IMR-90 (cell line): ENCODE measurements around the gene KRT77. TPM values are rescaled to one million over a fixed set of nuclear protein-coding genes. Genes with fewer than 3 reads are reported as not detected.

Experiments used
- ATAC-seq: fragments of 200-7000 bp; cut with Tn5 transposase; 2 replicates; pipeline ENCODE4 v1.9.1; 2020; ENCODE audit warnings: low read depth, mild to moderate bottlenecking, moderate library complexity
- BruUV-seq: library from RNA; stranded (reverse); fragments of 400-500 nt; replicated peaks from 2 replicates; lab custom pipeline; 2021; lab: Mats Ljungman, UMichigan
- CTCF ChIA-PET: fragments of 300-600 bp; formaldehyde crosslinking; extraction: SDS; loops from one replicate; lab custom pipeline; 2021; ENCODE audit warnings: antibody characterized with exemption; lab: Yijun Ruan, JAX
- POLR2A ChIA-PET: fragments of 300-600 bp; sonication (Branson Sonifier 250); formaldehyde crosslinking; loops from one replicate; lab custom pipeline; 2022; ENCODE audit warnings: antibody characterized with exemption; ENCODE audit not compliant: unreplicated experiment; lab: Charles Lee
- DNase-seq: peaks from one replicate; pipeline ENCODE4 v3.0.0; 2013
- H2AFZ ChIP-seq: replicated peaks from 2 replicates; pipeline ENCODE3; 2013; ENCODE audit warnings: low read length, mild to moderate bottlenecking; ENCODE audit not compliant: poor library complexity
- H2AK5ac ChIP-seq: 2 replicates; pipeline ENCODE4 v1.6.1; 2013; ENCODE audit warnings: low read depth, low read length, inconsistent platforms
- H2AK9ac ChIP-seq: replicated peaks from 2 replicates; pipeline ENCODE3; 2013; ENCODE audit warnings: mild to moderate bottlenecking, low read depth, low read length, moderate library complexity; ENCODE audit not compliant: poor library complexity
- H2BK120ac ChIP-seq: 2 replicates; pipeline ENCODE4 v1.6.1; 2013; ENCODE audit warnings: low read depth, low read length, inconsistent platforms
- H2BK15ac ChIP-seq: 3 replicates; pipeline ENCODE4 v1.6.1; 2013; ENCODE audit warnings: low read depth, low read length, inconsistent platforms
- H2BK20ac ChIP-seq: 2 replicates; pipeline ENCODE4 v1.6.1; 2013; ENCODE audit warnings: low read depth, mild to moderate bottlenecking, inconsistent platforms, low read length, moderate library complexity
- H2BK5ac ChIP-seq: 2 replicates; pipeline ENCODE4 v1.6.1; 2013; ENCODE audit warnings: mild to moderate bottlenecking, low read depth, low read length, inconsistent platforms; ENCODE audit not compliant: poor library complexity, severe bottlenecking
- H3K14ac ChIP-seq: replicated peaks from 2 replicates; pipeline ENCODE4 v1.6.1; 2013; ENCODE audit warnings: low read depth, low read length, inconsistent platforms
- H3K18ac ChIP-seq: 2 replicates; pipeline ENCODE4 v1.6.1; 2013; ENCODE audit warnings: low read depth, low read length, control low read depth
- H3K23ac ChIP-seq: 2 replicates; pipeline ENCODE4 v1.6.1; 2013; ENCODE audit warnings: low read depth, low read length, inconsistent platforms
- H3K27ac ChIP-seq: 2 replicates; pipeline ENCODE4 v1.5.1; 2013; ENCODE audit warnings: mild to moderate bottlenecking, control low read depth, low read length; ENCODE audit not compliant: insufficient read depth
- H3K27me3 ChIP-seq: 2 replicates; pipeline ENCODE4 v1.6.1; 2013; ENCODE audit warnings: low read length; ENCODE audit not compliant: control insufficient read depth, insufficient read depth
- H3K36me3 ChIP-seq: 2 replicates; pipeline ENCODE4 v1.6.1; 2013; ENCODE audit warnings: low read length, mixed read lengths; ENCODE audit not compliant: control insufficient read depth, insufficient read depth
- H3K4ac ChIP-seq: 2 replicates; pipeline ENCODE4 v1.6.1; 2013; ENCODE audit warnings: low read depth, low read length, inconsistent platforms
- H3K4me1 ChIP-seq: 2 replicates; pipeline ENCODE4 v1.6.1; 2013; ENCODE audit warnings: low read length, mixed read lengths; ENCODE audit not compliant: control insufficient read depth, insufficient read depth
- H3K4me2 ChIP-seq: 2 replicates; pipeline ENCODE4 v1.6.1; 2013; ENCODE audit warnings: low read depth, mild to moderate bottlenecking, control low read depth, low read length, moderate library complexity
- H3K4me3 ChIP-seq: 2 replicates; pipeline ENCODE4 v1.5.1; 2013; ENCODE audit warnings: low read depth, mild to moderate bottlenecking, control low read depth, low read length, moderate library complexity; ENCODE audit not compliant: insufficient read depth
- H3K56ac ChIP-seq: 2 replicates; pipeline ENCODE4 v1.6.1; 2013; ENCODE audit warnings: low read length, inconsistent platforms; ENCODE audit not compliant: insufficient read depth; ENCODE audit errors: extremely low read depth
- H3K79me1 ChIP-seq, 2 experiments: 2 replicates each; pipeline ENCODE4 v1.6.1; 2013; ENCODE audit warnings: low read length in 2 of 2, inconsistent platforms in 1 of 2, low read depth in 1 of 2
- H3K9ac ChIP-seq: 2 replicates; pipeline ENCODE4 v1.6.1; 2013; ENCODE audit warnings: low read depth, low read length, control low read depth
- H3K9me1 ChIP-seq: 2 replicates; pipeline ENCODE4 v1.6.1; 2013; ENCODE audit warnings: low read length, inconsistent platforms; ENCODE audit not compliant: insufficient read depth
- H3K9me3 ChIP-seq: 2 replicates; pipeline ENCODE4 v1.6.1; 2013; ENCODE audit warnings: low read length; ENCODE audit not compliant: control insufficient read depth, insufficient read depth
- H4K20me1 ChIP-seq: 2 replicates; pipeline ENCODE4 v1.6.1; 2013; ENCODE audit warnings: low read length, inconsistent platforms; ENCODE audit not compliant: insufficient read depth
- H4K5ac ChIP-seq: 2 replicates; pipeline ENCODE4 v1.6.1; 2013; ENCODE audit warnings: mild to moderate bottlenecking, low read depth, low read length, control low read depth
- H4K8ac ChIP-seq, 2 experiments: 2 replicates each; pipeline ENCODE4 v1.6.1; 2013; ENCODE audit warnings: low read depth in 2 of 2, low read length in 2 of 2, control low read depth in 1 of 2, inconsistent platforms in 1 of 2
- H4K91ac ChIP-seq: 2 replicates; pipeline ENCODE4 v1.6.1; 2013; ENCODE audit warnings: low read depth, low read length, inconsistent platforms; ENCODE audit not compliant: insufficient read depth
- BHLHE40 ChIP-seq: fragments of 150-350 bp; IDR thresholded peaks from 2 replicates; pipeline ENCODE4 v1.6.1; 2016; ENCODE audit warnings: mild to moderate bottlenecking, low read depth, low read length
- CEBPB ChIP-seq: IDR thresholded peaks from 2 replicates; pipeline ENCODE4 v1.6.1; 2012; ENCODE audit warnings: low read depth, low read length, improper control_type of control experiment
- CHD1 ChIP-seq: IDR thresholded peaks from 2 replicates; pipeline ENCODE4 v1.6.1; 2012; ENCODE audit warnings: low read depth, low read length, improper control_type of control experiment
- FOS ChIP-seq: fragments of 150-350 bp; IDR thresholded peaks from 2 replicates; pipeline ENCODE4 v1.6.1; 2016; ENCODE audit warnings: low read depth, low read length
- MAZ ChIP-seq: IDR thresholded peaks from 2 replicates; pipeline ENCODE4 v1.6.1; 2012; ENCODE audit warnings: low read depth, mild to moderate bottlenecking, low read length, improper control_type of control experiment, moderate library complexity, borderline replicate concordance
- MXI1 ChIP-seq: IDR thresholded peaks from 2 replicates; pipeline ENCODE4 v1.6.1; 2012; ENCODE audit warnings: low read depth, mild to moderate bottlenecking, low read length, moderate library complexity, borderline replicate concordance
- NFE2L2 ChIP-seq: fragments of 150-350 bp; IDR thresholded peaks from 2 replicates; pipeline ENCODE4 v1.6.1; 2016; ENCODE audit warnings: low read depth, mild to moderate bottlenecking, low read length
- RAD21 ChIP-seq: IDR thresholded peaks from 2 replicates; pipeline ENCODE4 v1.6.1; 2012; ENCODE audit warnings: low read length, improper control_type of control experiment
- RCOR1 ChIP-seq: IDR thresholded peaks from 2 replicates; pipeline ENCODE4 v1.6.1; 2012; ENCODE audit warnings: mild to moderate bottlenecking, low read length, improper control_type of control experiment; ENCODE audit not compliant: insufficient replicate concordance
- RFX5 ChIP-seq: IDR thresholded peaks from 2 replicates; pipeline ENCODE4 v1.8.0; 2012; ENCODE audit warnings: low read depth, mild to moderate bottlenecking, low read length, moderate library complexity
- WGBS, 2 experiments: methylation state at CpG; one replicate each; pipeline versions ENCODE4 v1.1.5 to v1.1.7; 2013; ENCODE audit warnings: missing lambda C conversion rate in 2 of 2; ENCODE audit not compliant: insufficient read length in 1 of 2; ENCODE audit errors: extremely low coverage in 2 of 2; 5-methylcytosine and 5-hydroxymethylcytosine counted together
- dilution Hi-C: fragments of 300-500 bp; cut with HindIII; formaldehyde crosslinking; loops from one replicate; pipeline ENCODE4 v1.14.3; 2018; ENCODE audit warnings: low sequenced_read_pairs; ENCODE audit not compliant: unreplicated experiment
- in situ Hi-C: fragments of 300-500 bp; cut with MboI; formaldehyde crosslinking; loops from 3 replicates; pipeline ENCODE4 v1.14.3; 2019; ENCODE audit warnings: low sequenced_read_pairs, inconsistent platforms, mixed read lengths
- intact Hi-C: fragments of 100-400 bp; cut with micrococcal nuclease; formaldehyde crosslinking; loops from 2 replicates; pipeline ENCODE4 v1.10.0; 2022
- polyA plus RNA-seq, 3 experiments: library from polyadenylated mRNA; depleted of rRNA; stranded (reverse); fragments of >200 nt; gene quantifications; 2 replicates each; pipeline ENCODE4 v1.2.3, GENCODE V29; 2012; ENCODE audit warnings: low replicate concordance in 1 of 3
- total RNA-seq: library from RNA; depleted of rRNA; stranded (reverse); fragments of >200 nt; gene quantifications from 2 replicates; pipeline ENCODE4 v1.2.3, GENCODE V29; 2012

Gene KRT77
- total and polyA plus RNA-seq, 2 of the 4 experiments (the other 2 are of a cell fraction), result not detected

- H3K14ac ChIP-seq, result no peak overlapping the region
- no peak for ATAC-seq
- H3K9me1 ChIP-seq, result no peaks in the 10 kb centered on the region
- H3K23ac ChIP-seq, result no peak overlapping the region
- no peak overlapping the region for H4K8ac ChIP-seq
- H2BK20ac ChIP-seq, result no peak overlapping the region
- no peaks in the 10 kb centered on the region for H3K9me3 ChIP-seq
- ChIA-PET CTCF (no interaction called here), POLR2A (no interaction called here)
- H4K20me1 ChIP-seq, result no peaks in the 10 kb centered on the region
- dilution Hi-C loops (no loop called here), intact Hi-C loops (no loop called here), in situ Hi-C loops (no loop called here)
- no peak overlapping the region for H2BK15ac ChIP-seq
- H2BK5ac ChIP-seq, result no peak overlapping the region
- WGBS, 2 experiments, result 80% methylated on average over 1 of the region's 3 CpGs; no CpG with 5 or more reads in 1 of the 2 experiments
- TF ChIP-seq RAD21, result no peak
- no peak for TF ChIP-seq CHD1
- TF ChIP-seq MAZ, result no peak
- no peak for TF ChIP-seq NFE2L2
- TF ChIP-seq CEBPB, result no peak
- no peak for TF ChIP-seq RCOR1
- no peak for TF ChIP-seq BHLHE40
- TF ChIP-seq MXI1, result no peak
- no peak for TF ChIP-seq FOS
- no peak for TF ChIP-seq RFX5
- no peak overlapping the region for H3K56ac ChIP-seq
- H3K4me3 ChIP-seq, result no peak overlapping the region
- no peak overlapping the region for H3K27ac ChIP-seq
- H2AFZ ChIP-seq, result no peak overlapping the region
- no peak overlapping the region for H3K9ac ChIP-seq
- no peak overlapping the region for H4K5ac ChIP-seq
- no peak overlapping the region for H3K18ac ChIP-seq
- no TSS peak for BruUV-seq
- no peaks in the 10 kb centered on the region; the same call in none of the 2 replicates for H3K27me3 ChIP-seq
- H2AK5ac ChIP-seq, result no peak overlapping the region
- H4K91ac ChIP-seq, result no peak overlapping the region
- no peak overlapping the region for H2BK120ac ChIP-seq
- no peak overlapping the region for H2AK9ac ChIP-seq
- H3K79me1 ChIP-seq, result no peaks in the 10 kb centered on the region
- no peaks in the 10 kb centered on the region for H3K36me3 ChIP-seq
- no peak overlapping the region for H3K4ac ChIP-seq
- H3K4me2 ChIP-seq, result no peak overlapping the region
- DNase-seq, result no peak
- no peaks in the 10 kb centered on the region for H3K4me1 ChIP-seq
These were observed 46.5 kb upstream of the KRT77 start for GRCh38 chr12:52749827-52750226.
